SK-N-SH treated with all-trans-retinoic acid at 6 μM for 48 hours (cell line): ENCODE measurements around the gene MYO15A.

Experiments used
- ATAC-seq: fragments of 200-7000 bp; cut with Tn5 transposase; 3 replicates; pipeline ENCODE4 v1.9.1; 2020; ENCODE audit warnings: mild to moderate bottlenecking, moderate library complexity
- BACH2 ChIP-seq: fragments of 250-450 bp; sonication (Bioruptor Pico); IDR thresholded peaks from 2 replicates; pipeline ENCODE4 v1.9.0; 2021; ENCODE audit warnings: mild to moderate bottlenecking, borderline replicate concordance
- CREB5 ChIP-seq: fragments of 250-450 bp; sonication (Bioruptor Pico); IDR thresholded peaks from 2 replicates; pipeline ENCODE4 v1.5.1; 2020; ENCODE audit warnings: low read depth, mild to moderate bottlenecking, moderate library complexity
- CSRNP3 ChIP-seq: fragments of 250-450 bp; sonication (Bioruptor Pico); IDR thresholded peaks from 2 replicates; pipeline ENCODE4 v1.5.1; 2021; ENCODE audit warnings: mild to moderate bottlenecking, moderate library complexity
- ESRRG ChIP-seq: fragments of 250-450 bp; sonication (Bioruptor Pico); IDR thresholded peaks from 2 replicates; pipeline ENCODE4 v1.6.1; 2021; ENCODE audit warnings: mild to moderate bottlenecking
- GLIS3 ChIP-seq: fragments of 250-450 bp; sonication (Bioruptor Pico); IDR thresholded peaks from 2 replicates; pipeline ENCODE4 v1.5.0; 2020; ENCODE audit warnings: mild to moderate bottlenecking, moderate library complexity
- ISL1 ChIP-seq: fragments of 250-450 bp; sonication (Bioruptor Pico); IDR thresholded peaks from 2 replicates; pipeline ENCODE4 v2.1.2; 2022; ENCODE audit warnings: mild to moderate bottlenecking, moderate library complexity
- OSR1 ChIP-seq: fragments of 250-450 bp; sonication (Bioruptor Pico); IDR thresholded peaks from 2 replicates; pipeline ENCODE4 v1.8.0; 2022; ENCODE audit warnings: moderate library complexity, mild to moderate bottlenecking, inconsistent platforms
- PATZ1 ChIP-seq: fragments of 250-450 bp; sonication (Bioruptor Pico); IDR thresholded peaks from 2 replicates; pipeline ENCODE4 v1.8.0; 2020; ENCODE audit warnings: mild to moderate bottlenecking, moderate library complexity, borderline replicate concordance
- POU6F1 ChIP-seq: fragments of 250-450 bp; sonication (Bioruptor Pico); IDR thresholded peaks from 2 replicates; pipeline ENCODE4 v1.8.0; 2021; ENCODE audit warnings: low read depth, mild to moderate bottlenecking, moderate library complexity, borderline replicate concordance
- PPARA ChIP-seq: fragments of 250-450 bp; sonication (Bioruptor Pico); IDR thresholded peaks from 2 replicates; pipeline ENCODE4 v1.5.0; 2020; ENCODE audit warnings: mild to moderate bottlenecking, borderline replicate concordance
- RARB ChIP-seq: fragments of 250-450 bp; sonication (Bioruptor Pico); IDR thresholded peaks from 2 replicates; pipeline ENCODE4 v1.8.0; 2021; ENCODE audit warnings: mild to moderate bottlenecking, moderate library complexity
- SNAI2 ChIP-seq: fragments of 250-450 bp; sonication (Bioruptor Pico); IDR thresholded peaks from 2 replicates; pipeline ENCODE4 v1.5.0; 2020; ENCODE audit warnings: mild to moderate bottlenecking, moderate library complexity
- TCF4 ChIP-seq: fragments of 250-450 bp; sonication (Bioruptor Pico); IDR thresholded peaks from 2 replicates; pipeline ENCODE4 v1.8.0; 2021; ENCODE audit warnings: mild to moderate bottlenecking, moderate library complexity, borderline replicate concordance
- TOX ChIP-seq: fragments of 250-450 bp; sonication (Bioruptor Pico); IDR thresholded peaks from 2 replicates; pipeline ENCODE4 v1.8.0; 2021; ENCODE audit warnings: mild to moderate bottlenecking, moderate library complexity, borderline replicate concordance
- TSHZ2 ChIP-seq: fragments of 250-450 bp; sonication (Bioruptor Pico); IDR thresholded peaks from 2 replicates; pipeline ENCODE4 v1.5.0; 2020; ENCODE audit warnings: mild to moderate bottlenecking, moderate library complexity
- ZFP3 ChIP-seq: fragments of 250-450 bp; sonication (Bioruptor Pico); IDR thresholded peaks from 2 replicates; pipeline ENCODE4 v1.5.0; 2020; ENCODE audit warnings: mild to moderate bottlenecking, moderate library complexity
- ZFP30 ChIP-seq: fragments of 450-650 bp; formaldehyde crosslinking; IDR thresholded peaks from 2 replicates; pipeline ENCODE4 v1.5.0; 2022; ENCODE audit warnings: mild to moderate bottlenecking, moderate library complexity
- ZNF70 ChIP-seq: fragments of 450-650 bp; formaldehyde crosslinking; IDR thresholded peaks from 2 replicates; pipeline ENCODE4 v1.5.0; 2020; ENCODE audit warnings: mild to moderate bottlenecking, moderate library complexity

The MYO15A gene

GRCh38 chr17:18116078-18116477 lies 7.5 kb downstream of the MYO15A start:
- TF ChIP-seq BACH2 (CRISPR knock-in tag) (no peak), TOX (no peak)
- no peak for ATAC-seq

GRCh38 chr17:18117533-18117932 lies 9.0 kb downstream of the MYO15A start:
- ATAC-seq, result no peak
- TF ChIP-seq OSR1 (CRISPR knock-in tag), result no peak
- no peak for TF ChIP-seq RARB (CRISPR knock-in tag)
- no peak for TF ChIP-seq CSRNP3 (CRISPR knock-in tag)
- TF ChIP-seq TOX, result no peak
- TF ChIP-seq SNAI2, result no peak
- no peak for TF ChIP-seq PPARA (CRISPR knock-in tag)
- no peak for TF ChIP-seq TCF4 (CRISPR knock-in tag)
- no peak for TF ChIP-seq PATZ1 (CRISPR knock-in tag)
- TF ChIP-seq ZFP3 (CRISPR knock-in tag), result no peak
- TF ChIP-seq CREB5 (CRISPR knock-in tag), result no peak
- TF ChIP-seq TSHZ2, result no peak
- TF ChIP-seq ISL1 (CRISPR knock-in tag), result no peak
- TF ChIP-seq ZNF70 (CRISPR knock-in tag), result no peak

- TF ChIP-seq BACH2 (CRISPR knock-in tag) (no peak), PATZ1 (CRISPR knock-in tag) (no peak), ZNF70 (CRISPR knock-in tag) (no peak), RARB (CRISPR knock-in tag) (no peak), ZFP30 (CRISPR knock-in tag) (no peak), OSR1 (CRISPR knock-in tag) (no peak), ESRRG (CRISPR knock-in tag) (no peak), GLIS3 (no peak), POU6F1 (CRISPR knock-in tag) (no peak), ISL1 (CRISPR knock-in tag) (no peak)
- no peak for ATAC-seq
Measured at GRCh38 chr17:18117982-18118975, 9.7 kb downstream of the MYO15A start.
